Body of pancreas (tissue), 4 donors: ENCODE measurements around the gene OR1K1. TPM values are rescaled to one million over a fixed set of nuclear protein-coding genes. Genes with fewer than 3 reads are reported as not detected.
"Not testable (repeated sequence)": the region's sequence is repeated elsewhere in the genome, so short reads cannot be mapped to it uniquely, and the experiment has no call there.

Experiments used
- ATAC-seq: fragments of 150-250 bp; one replicate; pipeline ENCODE4 v1.9.1; 2016
- DNase-seq, 4 donors: peaks; one replicate each; pipeline ENCODE4 v3.0.0-alpha.2; 2019
- H3K27ac ChIP-seq, 4 donors: fragments of 200-600 bp; sonication (generic); 1 replicate in 3 of 4; 2 replicates in 1 of 4; pipeline versions ENCODE4 v1.5.1 to v1.6.1; 2016 to 2019; ENCODE audit warnings: mild to moderate bottlenecking in 1 of 4, mixed read lengths in 1 of 4, moderate library complexity in 1 of 4
- H3K27me3 ChIP-seq, 2 donors: fragments of 200-600 bp; sonication (generic); one replicate each; pipeline ENCODE4 v1.6.0; 2016; ENCODE audit warnings: mild to moderate bottlenecking in 1 of 2
- H3K36me3 ChIP-seq, 2 donors: fragments of 200-600 bp; sonication (generic); replicated peaks in 1 of 2; 2 replicates each; pipeline ENCODE4 v1.5.1; 2016; ENCODE audit warnings: low read depth in 2 of 2; ENCODE audit not compliant: insufficient read depth in 1 of 2
- H3K4me1 ChIP-seq: fragments of 200-600 bp; sonication (generic); one replicate; pipeline ENCODE4 v1.6.0; 2016
- H3K4me3 ChIP-seq, 2 donors: fragments of 200-600 bp; sonication (generic); 1 replicate in 1 of 2; 2 replicates in 1 of 2; pipeline ENCODE4 v1.5.1; 2016 to 2019
- H3K9me3 ChIP-seq, 3 donors: fragments of 200-600 bp; sonication (generic); 1 replicate in 2 of 3; 2 replicates in 1 of 3; pipeline ENCODE4 v1.5.1; 2016
- POLR2A ChIP-seq, 3 donors: fragments of 450-650 bp; IDR thresholded peaks; one replicate each; pipeline ENCODE4 v1.6.1; 2016; ENCODE audit warnings: antibody characterized with exemption in 3 of 3, mild to moderate bottlenecking in 2 of 3
- WGBS, 2 donors: methylation state at CpG; one replicate each; pipeline ENCODE4 v1.1.5; 2017; 5-methylcytosine and 5-hydroxymethylcytosine counted together
- intact Hi-C: fragments of 100-400 bp; cut with DNase I; formaldehyde crosslinking; loops from one replicate; pipeline ENCODE4 v1.15.1; 2023
- total RNA-seq, 2 donors: library from RNA; depleted of rRNA; stranded (reverse); fragments of >200 nt; gene quantifications; one replicate each; pipeline ENCODE4 v1.1.0, GENCODE V29; 2016
- TF ChIP-seq, protein P1 (sequence below), 7 experiments: fragments of 450-650 bp in 4 of 7; fragments of 200-600 bp in 3 of 7; sonication (generic) in 3 of 7; IDR thresholded peaks; one replicate each; pipeline ENCODE4 v1.5.1; 2016 to 2019; ENCODE audit warnings: antibody characterized with exemption in 7 of 7

Gene OR1K1
- total RNA-seq, 2 donors from 2014 or later = not detected

DNA sequence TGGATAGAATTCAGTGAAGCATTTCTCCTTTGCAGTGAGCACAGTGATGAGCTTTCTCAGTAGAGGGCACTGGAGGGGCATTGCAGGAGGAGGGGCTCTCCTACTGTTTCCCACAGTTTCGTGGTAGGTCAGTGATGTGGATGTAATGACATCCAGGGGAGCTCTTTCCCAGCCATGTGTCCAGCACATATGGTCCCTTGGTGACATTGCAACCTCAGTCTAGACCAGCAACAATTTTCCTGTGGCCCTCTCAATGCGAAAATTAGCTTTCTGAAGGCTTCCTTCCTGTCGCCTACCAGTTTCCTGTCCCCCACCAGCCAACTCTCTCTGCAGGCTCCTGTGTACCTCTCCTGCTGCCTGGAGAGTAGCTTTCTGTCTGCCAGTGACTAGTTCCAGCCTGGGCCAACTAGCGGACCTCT is 35.4 kb downstream of the OR1K1 start:
- Histone ChIP-seq H3K27me3 (no peaks in the 10 kb centered on the region), H3K4me3 (no peak overlapping the region), H3K36me3 (no peaks in the 10 kb centered on the region), H3K9me3 (no peaks in the 10 kb centered on the region), H3K27ac (no peak overlapping the region), H3K4me1 (no peaks in the 10 kb centered on the region)
- ATAC-seq (no peak), DNase-seq (no peak)
- no peak for TF ChIP-seq POLR2A (IDR thresholded peaks at IDR 0.05)
- TF ChIP-seq, protein P1, sequence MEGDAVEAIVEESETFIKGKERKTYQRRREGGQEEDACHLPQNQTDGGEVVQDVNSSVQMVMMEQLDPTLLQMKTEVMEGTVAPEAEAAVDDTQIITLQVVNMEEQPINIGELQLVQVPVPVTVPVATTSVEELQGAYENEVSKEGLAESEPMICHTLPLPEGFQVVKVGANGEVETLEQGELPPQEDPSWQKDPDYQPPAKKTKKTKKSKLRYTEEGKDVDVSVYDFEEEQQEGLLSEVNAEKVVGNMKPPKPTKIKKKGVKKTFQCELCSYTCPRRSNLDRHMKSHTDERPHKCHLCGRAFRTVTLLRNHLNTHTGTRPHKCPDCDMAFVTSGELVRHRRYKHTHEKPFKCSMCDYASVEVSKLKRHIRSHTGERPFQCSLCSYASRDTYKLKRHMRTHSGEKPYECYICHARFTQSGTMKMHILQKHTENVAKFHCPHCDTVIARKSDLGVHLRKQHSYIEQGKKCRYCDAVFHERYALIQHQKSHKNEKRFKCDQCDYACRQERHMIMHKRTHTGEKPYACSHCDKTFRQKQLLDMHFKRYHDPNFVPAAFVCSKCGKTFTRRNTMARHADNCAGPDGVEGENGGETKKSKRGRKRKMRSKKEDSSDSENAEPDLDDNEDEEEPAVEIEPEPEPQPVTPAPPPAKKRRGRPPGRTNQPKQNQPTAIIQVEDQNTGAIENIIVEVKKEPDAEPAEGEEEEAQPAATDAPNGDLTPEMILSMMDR (IDR thresholded peaks at IDR 0.05) = no peak
- whole genome bisulfite sequencing, 2 donors = 59 to 65% methylated on average over 4 of the region's 4 CpGs
- intact Hi-C loops = no loop called here

DNA sequence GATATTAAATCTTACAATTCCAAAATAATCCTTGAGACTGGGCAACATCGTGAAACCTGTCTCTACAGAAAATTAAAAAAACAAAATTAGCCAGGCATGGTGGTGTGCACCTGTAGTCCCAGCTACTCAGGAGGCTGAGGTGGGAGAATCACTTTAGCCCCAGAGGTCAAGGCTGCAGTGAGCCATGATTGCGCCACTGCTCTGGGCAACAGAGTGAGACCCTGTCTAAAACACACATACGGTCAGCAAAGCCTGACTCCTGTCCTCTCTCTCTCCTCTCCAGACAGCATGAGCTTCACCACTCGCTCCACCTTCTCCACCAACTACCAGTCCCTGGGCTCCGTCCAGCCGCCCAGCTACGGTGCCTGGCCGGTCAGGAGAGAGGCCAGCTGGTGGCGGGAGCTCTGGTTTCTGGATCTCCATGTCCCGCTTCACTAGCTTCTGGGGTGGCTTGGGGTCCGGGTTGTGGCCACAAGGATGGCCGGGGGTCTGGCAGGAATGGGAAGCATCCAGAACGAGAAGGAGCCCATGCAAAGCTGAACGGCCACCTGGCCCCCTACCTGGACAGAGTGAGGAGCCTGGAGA is 37.4 kb downstream of the OR1K1 start:
- Histone ChIP-seq H3K4me1 (no peaks in the 10 kb centered on the region), H3K27me3 (no peaks in the 10 kb centered on the region), H3K4me3 (no peak overlapping the region), H3K36me3 (no peaks in the 10 kb centered on the region), H3K9me3 (no peaks in the 10 kb centered on the region), H3K27ac (no peak overlapping the region)
- TF ChIP-seq POLR2A (IDR thresholded peaks at IDR 0.05) = no peak
- TF ChIP-seq, protein P1 (IDR thresholded peaks at IDR 0.05) = no peak
- ATAC-seq = no peak
- WGBS, 2 donors = 90 to 91% methylated on average over 14 of the region's 14 CpGs
- intact Hi-C loops = no loop called here
- no peak for DNase-seq

GRCh38 chr9:122838441-122838840 is 38.5 kb downstream of the OR1K1 start:
- 11 to 25% methylated on average over 2 to 3 of the region's 3 CpGs for WGBS, 2 donors
- H3K9me3 ChIP-seq, H3K27me3 ChIP-seq, ATAC-seq, H3K4me3 ChIP-seq, H3K27ac ChIP-seq, H3K36me3 ChIP-seq, intact Hi-C loops, H3K4me1 ChIP-seq: not testable (repeated sequence)
- DNase-seq = peak in 3 of 4 donors; percentile 51 to 56 (median 52)
- TF ChIP-seq, protein P1 (IDR thresholded peaks at IDR 0.05) = peak in 5 of 7 experiments; percentile 9 to 36 (median 28)

DNA sequence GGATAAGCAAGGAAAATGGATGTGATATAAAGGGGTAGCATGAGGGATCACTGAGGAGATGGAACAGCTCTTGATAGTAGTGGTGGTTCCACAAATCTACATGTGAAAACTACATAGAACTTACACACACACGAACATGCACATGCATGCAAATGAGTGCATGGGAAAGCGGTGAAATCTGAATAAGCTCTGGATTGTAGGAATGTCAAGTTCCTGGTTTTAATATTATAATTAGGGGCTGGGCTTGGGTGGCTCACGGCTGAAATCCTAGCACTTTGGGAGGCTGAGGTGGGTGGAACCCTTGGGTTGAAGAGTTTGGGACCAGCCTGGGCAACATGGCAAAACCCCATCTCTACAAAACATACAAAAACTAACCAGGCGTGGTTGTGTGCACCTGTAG is 41.6 kb downstream of the OR1K1 start:
- no peak for TF ChIP-seq POLR2A (IDR thresholded peaks at IDR 0.05)
- TF ChIP-seq, protein P1 (IDR thresholded peaks at IDR 0.05) = no peak
- intact Hi-C loops = no loop called here
- Histone ChIP-seq H3K27me3 (no peaks in the 10 kb centered on the region), H3K9me3 (no peaks in the 10 kb centered on the region), H3K36me3 (no peaks in the 10 kb centered on the region), H3K4me3 (no peak overlapping the region), H3K4me1 (no peaks in the 10 kb centered on the region), H3K27ac (no peak overlapping the region)
- DNase-seq (no peak), ATAC-seq (no peak)
- WGBS, 2 donors = 60 to 68% methylated on average over 4 of the region's 4 CpGs

- Histone ChIP-seq H3K9me3 (no peaks in the 10 kb centered on the region), H3K27ac (no peak overlapping the region), H3K4me1 (no peaks in the 10 kb centered on the region), H3K4me3 (no peak overlapping the region), H3K27me3 (no peaks in the 10 kb centered on the region), H3K36me3 (peaks cover 0 to 4% of the 10 kb centered on the region in 2 donors)
- DNase-seq (no peak), ATAC-seq (no peak)
- TF ChIP-seq, protein P1 (IDR thresholded peaks at IDR 0.05) = no peak
- no peak for TF ChIP-seq POLR2A (IDR thresholded peaks at IDR 0.05)
- WGBS, 2 donors = 92 to 95% methylated on average over 1 of the region's 1 CpG
- intact Hi-C loops = no loop called here
Measured at GRCh38 chr9:122844137-122844536, 44.2 kb downstream of the OR1K1 start.
